PC-9 (cell line): ENCODE data around the gene RD3L. TPM values are rescaled to one million over a fixed set of nuclear protein-coding genes. Genes with fewer than 3 reads are reported as not detected.

ENCODE experiments used
- Bru-seq: library from RNA; stranded (reverse); fragments of 400-500 nt; gene quantifications from one replicate; lab custom pipeline; 2021; lab: Mats Ljungman, UMichigan
- BruChase-seq, 2 experiments: library from RNA; stranded (reverse); fragments of 400-500 nt; gene quantifications; one replicate each; lab custom pipeline; 2021; lab: Mats Ljungman, UMichigan
- BruUV-seq: library from RNA; stranded (reverse); fragments of 400-500 nt; replicated peaks from 2 replicates; lab custom pipeline; 2021; lab: Mats Ljungman, UMichigan
- CTCF ChIA-PET: fragments of 300-600 bp; sonication (Branson Sonifier 250); formaldehyde crosslinking; loops from one replicate; lab custom pipeline; 2022; ENCODE audit warnings: antibody characterized with exemption; lab: Charles Lee
- POLR2A ChIA-PET: fragments of 300-600 bp; sonication (Branson Sonifier 250); formaldehyde crosslinking; loops from one replicate; lab custom pipeline; 2022; ENCODE audit warnings: antibody characterized with exemption; ENCODE audit not compliant: unreplicated experiment; lab: Charles Lee
- DNase-seq, 2 experiments: peaks; one replicate each; pipeline versions ENCODE4 v3.0.0 to v3.0.0-alpha.2; 2015 to 2022; ENCODE audit warnings: mixed read lengths in 1 of 2
- H2AFZ ChIP-seq: fragments of 200-600 bp; sonication (generic); 2 replicates; pipeline ENCODE4 v1.8.1; 2017; ENCODE audit warnings: antibody characterized with exemption
- H3F3A ChIP-seq: fragments of 200-600 bp; sonication (generic); 2 replicates; pipeline ENCODE4 v1.8.1; 2017; ENCODE audit warnings: antibody characterized with exemption, mild to moderate bottlenecking, low read depth; ENCODE audit not compliant: insufficient read depth
- H3K27ac ChIP-seq: fragments of 200-600 bp; sonication (generic); 2 replicates; pipeline ENCODE4 v1.6.1; 2016; ENCODE audit warnings: mixed run types
- H3K27me3 ChIP-seq: fragments of 200-600 bp; sonication (generic); 2 replicates; pipeline ENCODE4 v1.6.1; 2016; ENCODE audit warnings: low read depth, mixed run types; ENCODE audit not compliant: insufficient read depth
- H3K36me3 ChIP-seq: fragments of 200-600 bp; sonication (generic); 2 replicates; pipeline ENCODE4 v1.6.1; 2016; ENCODE audit warnings: low read depth, mixed run types
- H3K4me1 ChIP-seq: fragments of 200-600 bp; sonication (generic); replicated peaks from 2 replicates; pipeline ENCODE4 v1.6.1; 2016; ENCODE audit warnings: mixed run types; ENCODE audit not compliant: insufficient read depth
- H3K4me2 ChIP-seq: fragments of 200-600 bp; sonication (generic); 2 replicates; pipeline ENCODE4 v1.6.1; 2017; ENCODE audit warnings: mixed run types
- H3K4me3 ChIP-seq: fragments of 200-600 bp; sonication (generic); 2 replicates; pipeline ENCODE4 v1.6.1; 2016; ENCODE audit warnings: mixed run types
- H3K79me2 ChIP-seq: fragments of 200-600 bp; sonication (generic); 2 replicates; pipeline ENCODE4 v1.6.1; 2017; ENCODE audit warnings: low read depth, mixed run types
- H3K9me2 ChIP-seq: fragments of 200-600 bp; sonication (generic); 2 replicates; pipeline ENCODE4 v1.8.1; 2017; ENCODE audit warnings: mild to moderate bottlenecking; ENCODE audit not compliant: insufficient read depth
- H3K9me3 ChIP-seq: fragments of 200-600 bp; sonication (generic); 2 replicates; pipeline ENCODE4 v1.8.1; 2016; ENCODE audit warnings: low read depth; ENCODE audit not compliant: insufficient read depth
- H4K20me1 ChIP-seq: fragments of 200-600 bp; sonication (generic); 2 replicates; pipeline ENCODE4 v1.8.1; 2017; ENCODE audit not compliant: insufficient read depth
- CTCF ChIP-seq: fragments of 200-600 bp; sonication (generic); conservative IDR thresholded peaks from 2 replicates; pipeline ENCODE4 v1.6.1; 2017; ENCODE audit warnings: mixed run types, antibody characterized with exemption, mild to moderate bottlenecking, moderate library complexity
- EZH2 ChIP-seq: fragments of 200-600 bp; sonication (generic); IDR thresholded peaks from 2 replicates; pipeline ENCODE4 v1.8.0; 2017; ENCODE audit warnings: antibody characterized with exemption, low read depth
- intact Hi-C: fragments of 100-400 bp; cut with micrococcal nuclease; formaldehyde crosslinking; loops from one replicate; pipeline ENCODE4 v1.10.0; 2022; ENCODE audit not compliant: unreplicated experiment
- long read RNA-seq: library from polyadenylated mRNA; stranded (forward); transcript quantifications from one replicate; pipeline ENCODE4 v2.0.0, GENCODE V29; 2022
- total RNA-seq: library from RNA; stranded (reverse); gene quantifications from 2 replicates; pipeline ENCODE4 v1.2.3, GENCODE V29; 2021

Gene RD3L
- total RNA-seq (not detected in 2 replicates), Bru-seq, nascent RNA (not detected), BruChase-seq, experiment 1, labeled RNA remaining after a 2-hour chase (not detected), BruChase-seq, experiment 2, labeled RNA remaining after a 6-hour chase (not detected)
- long read RNA-seq = 0 reads

- intact Hi-C loops = no loop called here
- no TSS peak for BruUV-seq
- H3K9me2 ChIP-seq = no peaks in the 10 kb centered on the region
- H3K4me3 ChIP-seq = no peak within 1 kb of the TSS
- no peaks in the 10 kb centered on the region for H3F3A ChIP-seq
- DNase-seq = no peak
- no peak within 1 kb of the TSS for H2AFZ ChIP-seq
- no peaks in the 10 kb centered on the region for H3K4me1 ChIP-seq
- H3K36me3 ChIP-seq = no peaks in the 10 kb centered on the region
- CTCF ChIA-PET = interaction anchor here (0.5 to 0.6 kb wide), 2 partner anchors 102 to 188 kb away, joined by 3 to 4 read pairs; no protein-coding TSS in a partner anchor
- no peak within 1 kb of the TSS for H3K4me2 ChIP-seq
- no peaks in the 10 kb centered on the region for H4K20me1 ChIP-seq
- H3K27me3 ChIP-seq = peaks cover 11% of the 10 kb centered on the region; the same call in 1 of the 2 replicates
- H3K9me3 ChIP-seq = no peaks in the 10 kb centered on the region
- POLR2A ChIA-PET = interaction anchor here (0.6 kb wide), 2 partner anchors 22 to 98 kb away, joined by 3 to 6 read pairs; no protein-coding TSS in a partner anchor
- no peak for TF ChIP-seq CTCF
- TF ChIP-seq EZH2 = no peak
- no peaks in the 10 kb centered on the region for H3K79me2 ChIP-seq
- no peak within 1 kb of the TSS for H3K27ac ChIP-seq
Measured at GRCh38 chr14:103941973-103942736, at the start of gene RD3L. Gene RD3L, minus strand, starts transcription at chr14:103942529. Its CDS starts 834 bp downstream, at chr14:103941695.

GRCh38 chr14:103989964-103990363, 47.6 kb upstream of the RD3L start:
- H3K36me3 ChIP-seq = no peaks in the 10 kb centered on the region
- TF ChIP-seq EZH2 (no peak), CTCF (no peak)
- H3K27ac ChIP-seq = no peak overlapping the region
- CTCF ChIA-PET = no interaction called here
- peaks cover 14% of the 10 kb centered on the region for H3F3A ChIP-seq
- H3K4me1 ChIP-seq = peaks cover 16% of the 10 kb centered on the region
- peaks cover 11% of the 10 kb centered on the region for H3K9me3 ChIP-seq
- no TSS peak for BruUV-seq
- H4K20me1 ChIP-seq = no peaks in the 10 kb centered on the region
- POLR2A ChIA-PET = no interaction called here
- no peak overlapping the region for H2AFZ ChIP-seq
- H3K79me2 ChIP-seq = no peaks in the 10 kb centered on the region
- H3K9me2 ChIP-seq = no peaks in the 10 kb centered on the region
- DNase-seq = no peak
- no peaks in the 10 kb centered on the region for H3K27me3 ChIP-seq
- no peak overlapping the region for H3K4me2 ChIP-seq
- no peak overlapping the region for H3K4me3 ChIP-seq
- intact Hi-C loops = loop anchor here (10.0 kb wide), 1 partner anchor 415 kb away; no protein-coding TSS in a partner anchor

GRCh38 chr14:103989034-103989433, 46.7 kb upstream of the RD3L start:
- Histone ChIP-seq H3K9me3 (peaks cover 11% of the 10 kb centered on the region), H3K79me2 (no peaks in the 10 kb centered on the region), H2AFZ (no peak overlapping the region), H3K4me1 (peaks cover 8% of the 10 kb centered on the region), H3K27me3 (no peaks in the 10 kb centered on the region), H3K27ac (no peak overlapping the region), H3K4me2 (no peak overlapping the region), H3K9me2 (no peaks in the 10 kb centered on the region), H3F3A (peaks cover 7% of the 10 kb centered on the region), H3K36me3 (no peaks in the 10 kb centered on the region), H3K4me3 (no peak overlapping the region), H4K20me1 (no peaks in the 10 kb centered on the region)
- TF ChIP-seq EZH2 (no peak), CTCF (no peak)
- intact Hi-C loops = loop anchor here (10.0 kb wide), 1 partner anchor 414 kb away; no protein-coding TSS in a partner anchor
- no TSS peak for BruUV-seq
- ChIA-PET POLR2A (no interaction called here), CTCF (interaction anchor here (0.5 kb wide), 1 partner anchor 164 kb away, joined by 5 read pairs; no protein-coding TSS in a partner anchor)
- DNase-seq = no peak
